ENCODE measurements around the gene COA5. TPM values are rescaled to one million over a fixed set of nuclear protein-coding genes. Genes with fewer than 3 reads are reported as not detected.
A peak's percentile ranks its signal among the peaks of the same experiment; 100 is the strongest.

COA5 gene
- total RNA-seq, 2 donors from 2014 or later, result 19.8 to 22.3 TPM

DNA sequence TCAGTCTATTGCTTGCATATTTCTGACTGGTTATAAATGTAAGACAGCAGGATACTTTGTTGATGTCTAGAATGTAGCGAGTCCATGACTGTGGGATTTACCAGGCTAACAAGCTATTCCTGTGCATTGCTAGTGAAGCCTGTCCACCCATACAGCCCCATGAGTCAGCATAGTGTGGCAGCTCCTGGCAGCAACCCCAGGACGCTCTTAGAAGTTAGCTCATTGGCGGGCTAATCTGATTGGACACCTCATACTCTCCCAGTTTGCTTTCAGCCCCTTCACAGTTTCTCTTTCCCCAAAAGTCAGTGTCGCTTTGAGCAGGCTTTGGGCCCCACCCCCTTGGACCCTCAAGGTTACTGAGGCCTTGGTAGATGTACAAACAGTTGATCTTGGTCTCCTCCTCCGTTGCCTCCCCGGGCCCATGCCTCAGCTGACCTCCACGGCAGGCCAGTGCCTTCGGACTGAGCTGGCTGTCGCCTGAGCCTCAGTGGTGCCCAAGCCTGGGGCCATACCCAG, 48.0 kb downstream of the COA5 start:
- peaks cover 36% of the 10 kb centered on the region for H3K36me3 ChIP-seq
- TF ChIP-seq CTCF (IDR thresholded peaks at IDR 0.05), result no peak
- DNase-seq (ENCODE audit: low spot score), result no peak
- no peaks in the 10 kb centered on the region for H3K27me3 ChIP-seq
- no peaks in the 10 kb centered on the region for H3K9me3 ChIP-seq
- peaks cover 0 to 47% of the 10 kb centered on the region in 2 donors for H3K4me1 ChIP-seq
- peak overlapping the region; percentile 36 to 50 for H3K27ac ChIP-seq
- H3K4me3 ChIP-seq, result no peak overlapping the region

DNA sequence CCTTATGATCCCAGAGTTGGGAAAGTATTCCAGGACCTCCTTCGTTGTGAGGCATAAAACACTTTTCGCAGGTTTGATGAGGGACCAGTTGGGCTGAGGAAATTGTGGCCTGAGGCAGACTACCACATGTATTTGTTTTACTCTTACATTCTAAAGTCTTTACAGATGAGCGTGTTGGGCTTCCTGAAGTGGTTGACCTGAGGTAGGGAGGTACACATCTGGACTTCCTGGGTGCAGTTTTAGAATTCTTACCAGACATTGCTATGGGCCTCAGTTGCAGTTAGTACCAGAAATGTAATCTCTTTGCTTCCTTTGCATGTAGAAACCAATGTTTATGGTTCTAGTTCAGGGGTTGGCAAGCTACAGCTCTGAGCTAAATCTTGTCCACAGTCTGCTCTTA, 48.7 kb downstream of the COA5 start:
- no peak overlapping the region for H3K4me3 ChIP-seq
- peaks cover 0 to 47% of the 10 kb centered on the region in 2 donors for H3K4me1 ChIP-seq
- no peak for TF ChIP-seq CTCF (IDR thresholded peaks at IDR 0.05)
- DNase-seq (ENCODE audit: low spot score), result no peak
- peaks cover 33% of the 10 kb centered on the region for H3K36me3 ChIP-seq
- no peaks in the 10 kb centered on the region for H3K27me3 ChIP-seq
- H3K9me3 ChIP-seq, result no peaks in the 10 kb centered on the region
- peak overlapping the region in 1 of 2 donors; percentile 50 for H3K27ac ChIP-seq

GRCh38 chr2:98558852-98559530, 49.3 kb downstream of the COA5 start:
- H3K27ac ChIP-seq, result no peak overlapping the region
- H3K27me3 ChIP-seq, result no peaks in the 10 kb centered on the region
- peaks cover 33% of the 10 kb centered on the region for H3K36me3 ChIP-seq
- no peaks in the 10 kb centered on the region for H3K9me3 ChIP-seq
- no peak for DNase-seq (ENCODE audit: low spot score)
- TF ChIP-seq CTCF (IDR thresholded peaks at IDR 0.05), result no peak
- peaks cover 0 to 47% of the 10 kb centered on the region in 2 donors for H3K4me1 ChIP-seq
- no peak overlapping the region for H3K4me3 ChIP-seq

DNA sequence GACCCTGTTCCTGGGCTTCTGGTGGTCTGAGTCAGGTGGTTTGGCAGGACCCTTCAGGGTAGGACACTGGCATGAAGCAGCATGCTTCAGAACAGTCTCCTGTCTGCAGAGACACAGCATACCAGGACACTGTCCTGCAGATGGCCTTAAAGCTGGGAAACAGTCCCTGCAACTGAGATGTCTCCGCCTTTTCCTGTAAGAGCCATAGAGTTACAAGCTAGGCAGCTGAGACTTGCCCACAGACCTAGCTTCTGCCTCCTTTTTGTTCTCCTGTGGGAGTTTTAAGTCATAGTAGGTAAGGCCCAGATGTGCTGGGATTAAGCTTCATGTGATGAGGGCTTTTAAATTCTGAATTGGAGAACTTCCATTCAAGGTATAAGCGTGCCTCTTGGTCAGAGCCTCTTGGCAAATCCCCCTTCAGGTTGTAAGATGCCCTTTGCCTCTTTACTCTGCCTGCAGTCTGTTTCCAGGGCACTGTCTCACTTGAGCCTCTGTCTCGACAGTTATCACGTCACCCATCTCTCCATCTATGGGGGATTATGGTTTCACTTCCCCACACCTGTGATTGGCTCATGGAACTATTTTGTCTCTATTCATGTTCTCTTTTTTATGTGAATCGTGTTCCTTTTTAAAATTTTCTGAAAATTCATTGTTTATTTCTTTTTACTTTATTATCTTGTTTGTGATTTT, 51.8 kb downstream of the COA5 start:
- Histone ChIP-seq H3K36me3 (peaks cover 42% of the 10 kb centered on the region), H3K4me3 (no peak overlapping the region), H3K27ac (no peak overlapping the region), H3K27me3 (no peaks in the 10 kb centered on the region), H3K9me3 (no peaks in the 10 kb centered on the region), H3K4me1 (peaks cover 0 to 26% of the 10 kb centered on the region in 2 donors)
- no peak for TF ChIP-seq CTCF (IDR thresholded peaks at IDR 0.05)
- no peak for DNase-seq (ENCODE audit: low spot score)

- H3K4me3 ChIP-seq, result no peak overlapping the region
- no peaks in the 10 kb centered on the region for H3K9me3 ChIP-seq
- DNase-seq (ENCODE audit: low spot score), result no peak
- H3K27me3 ChIP-seq, result no peaks in the 10 kb centered on the region
- H3K27ac ChIP-seq, result no peak overlapping the region
- TF ChIP-seq CTCF (IDR thresholded peaks at IDR 0.05), result no peak
- peaks cover 0 to 18% of the 10 kb centered on the region in 2 donors for H3K4me1 ChIP-seq
- peaks cover 42% of the 10 kb centered on the region for H3K36me3 ChIP-seq
Observed at GRCh38 chr2:98555696-98556095, 52.6 kb downstream of the COA5 start.
